Stimulated activated CD4-positive, alpha-beta T cell treated with anti-CD3 and anti-CD28 coated beads, TNF-alpha, amount 100 ng/mL, for 1 hour (primary cell): ENCODE measurements around the gene COL18A1.
"Not testable (repeated sequence)": the region's sequence is repeated elsewhere in the genome, so short reads cannot be mapped to it uniquely, and the experiment has no call there.

ENCODE experiments used
- DNase-seq, 3 donors: peaks; one replicate each; pipeline ENCODE4 v3.0.0-alpha.2; 2020; ENCODE audit warnings: low read depth in 3 of 3, low spot score in 1 of 3

Gene COL18A1

DNA sequence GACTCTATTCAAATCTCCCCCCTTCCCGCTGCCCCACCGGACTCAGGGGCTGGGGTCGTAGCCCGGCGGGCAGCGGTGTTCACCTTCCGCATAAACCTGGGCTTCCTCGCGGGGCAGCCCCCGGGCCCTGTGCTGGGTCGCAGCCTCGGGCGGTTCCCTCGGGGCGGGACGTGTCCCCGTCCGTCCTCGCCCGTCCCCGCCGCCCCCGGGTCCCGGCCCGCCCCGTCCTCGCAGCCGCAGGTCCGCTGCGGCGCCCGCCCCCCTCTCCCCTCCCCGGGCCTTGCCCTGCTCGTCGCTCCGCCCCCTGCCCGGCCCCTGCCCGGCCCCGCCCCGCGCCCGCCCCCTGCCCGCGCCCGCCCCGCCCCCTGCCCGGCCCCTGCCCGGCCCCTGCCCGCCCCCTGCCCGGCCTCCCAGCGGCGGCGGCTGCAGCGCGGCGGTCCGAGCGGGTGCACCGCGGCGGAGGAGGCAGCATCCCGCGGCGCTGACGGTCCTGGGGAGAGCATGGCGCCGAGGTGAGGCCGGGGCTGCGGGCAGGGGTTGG, at the start of gene COL18A1:
Gene COL18A1, plus strand, starts transcription at position 436 of the 541 bp plus-strand sequence. Its CDS starts 66 bp downstream, at position 502.
- peak in 2 of 3 donors; percentile 14 to 38 for DNase-seq

DNA sequence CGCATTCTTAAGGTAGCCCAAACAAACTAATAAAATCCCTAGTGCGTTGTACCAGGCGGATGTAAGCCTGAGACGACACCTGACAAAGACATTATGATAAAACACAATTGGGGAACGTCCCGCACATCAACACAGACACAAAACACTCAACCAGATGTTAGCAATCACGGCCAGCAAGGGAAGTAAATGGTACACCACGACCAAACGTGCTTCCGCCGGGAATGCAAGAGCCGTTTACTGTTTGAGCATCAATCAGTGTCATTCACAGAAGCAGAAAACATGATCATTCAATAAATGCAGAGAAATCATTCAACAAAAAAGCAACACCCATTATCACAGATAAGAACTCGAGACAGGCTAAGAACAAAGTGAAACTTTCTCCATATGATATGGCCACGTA, 49.4 kb upstream of the COL18A1 start:
- no peak for DNase-seq

DNA sequence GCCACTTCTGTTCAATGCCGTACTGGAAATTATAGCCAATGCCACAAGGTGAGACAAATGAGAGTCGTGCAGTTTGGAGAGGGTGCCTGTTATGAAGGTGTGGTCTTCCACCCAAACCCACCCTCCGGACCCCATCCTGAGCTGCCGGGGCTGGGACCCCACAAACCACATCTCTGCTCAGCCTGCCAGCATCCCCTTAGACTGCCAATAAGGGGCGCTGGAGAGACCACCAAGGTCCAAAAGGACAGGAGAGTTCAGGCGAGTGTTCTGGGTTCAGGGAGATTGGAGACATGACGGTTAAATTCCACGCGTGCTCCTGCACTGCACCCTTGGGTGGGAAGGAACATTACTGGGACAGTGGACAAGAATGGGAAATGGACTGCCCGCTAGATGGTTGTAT, 48.7 kb upstream of the COL18A1 start:
- no peak for DNase-seq

DNA sequence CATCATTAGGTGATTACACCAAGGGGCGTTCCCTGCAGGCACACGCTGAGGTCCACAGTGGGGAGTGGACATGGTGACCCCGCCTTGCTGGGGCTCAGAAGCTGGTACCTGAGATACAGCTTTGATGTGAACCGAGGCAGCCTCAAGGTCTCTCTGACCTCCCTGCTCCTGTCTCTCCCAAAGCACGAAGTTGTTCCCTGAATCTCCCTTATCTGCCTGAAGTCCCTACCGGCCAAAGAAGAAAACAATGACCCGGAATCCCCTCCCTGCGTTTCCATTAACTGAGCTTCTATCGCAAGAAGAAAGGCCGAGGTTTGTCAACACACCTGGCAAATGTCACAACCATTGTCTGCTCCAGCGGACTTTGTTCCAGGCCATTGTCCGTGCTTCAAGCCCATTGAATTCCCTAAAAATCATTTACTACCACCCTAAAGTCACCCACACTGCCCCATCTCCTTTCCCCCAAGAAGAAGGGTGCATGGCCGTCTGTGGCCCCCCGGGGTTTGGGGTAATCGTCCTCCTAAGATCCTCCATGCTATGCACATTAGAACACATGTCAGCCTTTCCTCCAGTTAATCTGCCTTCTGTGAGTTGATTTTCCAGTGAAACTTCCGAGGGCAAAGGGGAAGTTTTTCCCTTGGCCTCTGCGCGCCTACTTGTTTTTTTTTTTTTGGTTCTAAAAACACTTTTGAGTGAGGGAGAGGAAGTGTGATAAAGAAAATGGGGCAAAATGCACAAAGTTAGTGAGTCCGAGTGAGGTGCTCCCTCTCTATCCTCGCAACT, 48.1 kb upstream of the COL18A1 start:
- DNase-seq: no peak

DNA sequence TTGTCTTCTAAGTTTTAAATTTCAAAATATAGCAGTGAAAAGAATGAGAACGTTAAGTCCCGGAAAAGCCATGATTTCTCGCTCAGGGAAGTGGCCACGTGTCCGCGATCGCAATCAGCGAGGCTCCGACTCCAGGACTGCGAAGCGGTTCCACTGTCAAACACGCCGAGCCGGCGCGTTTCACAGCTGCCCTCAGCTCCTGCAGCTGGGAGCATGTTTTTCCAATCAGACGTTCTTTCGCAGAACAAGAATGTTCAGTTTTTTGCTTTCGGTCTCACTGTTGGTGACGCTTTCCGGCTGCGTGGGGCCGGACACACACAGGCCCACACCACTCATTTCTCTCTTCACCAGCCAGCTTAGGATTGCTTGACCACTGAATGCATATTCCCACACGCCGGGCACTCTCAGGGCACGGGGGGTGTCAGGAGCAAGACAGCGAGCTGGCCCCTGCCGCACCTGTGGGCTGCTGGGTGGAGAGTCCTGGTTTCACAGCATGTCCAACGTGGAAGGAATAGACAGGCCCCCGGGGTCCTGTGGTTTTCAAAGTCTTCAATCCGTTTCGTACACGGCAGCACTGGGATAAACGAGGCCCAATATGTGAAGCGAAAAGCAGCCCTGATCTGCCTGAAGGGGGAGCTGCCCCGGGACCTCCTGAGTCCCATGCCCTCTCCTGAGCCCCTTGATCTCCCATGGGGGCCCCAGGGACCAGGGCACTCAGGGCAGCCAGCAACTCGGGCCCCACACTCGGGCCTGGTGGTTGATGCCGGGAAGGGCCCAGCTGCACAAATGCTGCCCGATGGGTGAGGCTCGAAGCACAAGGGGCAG, 47.3 kb upstream of the COL18A1 start:
- no peak for DNase-seq

DNA sequence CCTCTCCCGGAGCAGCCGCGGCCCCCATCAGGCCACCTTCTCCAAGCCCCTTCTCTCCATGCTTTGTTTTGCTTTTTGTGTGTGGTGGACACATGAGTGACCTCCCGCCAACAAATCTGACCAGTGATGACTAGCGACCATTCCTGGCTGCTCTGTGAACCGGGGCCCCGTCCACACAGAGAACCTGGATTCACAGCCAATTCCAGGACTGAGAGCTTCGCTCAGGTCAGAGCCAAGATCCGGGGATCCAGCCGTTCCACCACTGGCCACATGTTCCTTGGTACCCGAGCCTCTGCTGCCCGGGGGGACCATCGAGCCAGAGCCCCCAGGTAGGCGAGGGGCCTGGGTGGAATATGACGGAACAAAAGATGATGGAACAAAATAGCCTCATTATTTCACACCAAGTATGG, 46.7 kb upstream of the COL18A1 start:
- no peak for DNase-seq

DNA sequence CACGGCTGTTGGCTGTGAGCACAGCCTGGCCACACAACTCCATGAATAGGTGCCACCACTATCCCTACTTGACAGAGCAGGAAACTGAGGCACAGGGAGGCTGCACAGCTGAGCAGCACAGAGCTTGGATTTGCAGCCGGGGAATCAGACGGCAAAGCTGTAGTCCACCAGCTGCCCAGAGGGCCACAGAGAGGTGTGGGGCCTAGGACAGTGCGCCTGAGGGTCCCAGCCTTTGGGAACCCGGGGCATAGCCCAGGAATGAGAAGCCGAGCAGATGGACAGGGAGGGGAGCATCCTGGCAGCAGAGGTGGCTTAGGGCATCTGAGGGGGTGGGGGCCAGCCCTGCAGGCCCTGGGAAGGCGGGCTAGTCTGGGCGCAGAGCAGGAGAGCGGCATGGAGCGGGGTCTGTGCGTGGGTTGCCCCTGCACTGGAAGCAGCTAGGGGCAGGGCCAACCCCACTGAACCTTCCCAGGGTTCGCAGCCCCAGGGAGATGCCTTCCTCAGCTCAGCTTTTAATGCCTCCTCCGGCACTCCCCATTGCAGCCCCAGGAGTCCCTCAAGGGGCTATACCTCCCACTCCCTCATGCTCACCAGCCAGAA, 46.2 kb upstream of the COL18A1 start:
- DNase-seq: no peak

DNA sequence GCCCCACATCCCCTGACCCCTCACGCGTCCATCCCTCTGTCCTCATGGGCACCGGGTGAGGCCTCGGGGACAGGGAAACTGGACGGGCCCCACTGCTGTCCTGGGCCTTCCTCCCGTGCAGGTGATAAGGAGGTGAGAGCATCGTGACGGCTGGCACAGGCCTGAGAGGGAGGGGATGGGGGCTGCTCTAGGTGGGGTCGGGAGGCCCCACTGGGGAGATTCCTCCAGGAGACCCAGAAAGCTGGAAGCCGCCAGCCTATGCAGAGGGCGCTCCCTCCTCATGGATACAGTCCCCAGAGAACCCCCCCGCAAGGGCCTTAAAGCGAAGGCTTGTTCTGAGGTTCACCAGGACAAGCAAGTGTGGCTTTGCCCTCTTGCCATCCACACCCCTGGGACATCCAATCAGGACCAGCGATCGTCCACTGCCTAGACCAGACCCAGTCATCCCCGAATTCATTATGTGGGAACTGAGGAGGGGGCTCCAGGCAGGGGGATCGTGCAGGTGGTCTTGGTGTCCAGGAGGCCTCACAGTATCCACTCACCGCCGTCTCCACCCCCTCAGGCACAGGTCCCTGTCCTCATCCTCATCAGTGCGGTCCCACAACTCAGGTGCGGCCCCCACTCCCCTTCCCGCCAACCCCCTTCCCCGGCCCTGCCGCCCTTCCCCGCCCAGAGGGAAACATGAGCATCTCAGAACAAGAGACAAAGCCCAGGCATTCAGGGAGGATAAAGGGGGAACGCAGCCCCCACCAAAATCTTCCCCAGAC, 45.3 kb upstream of the COL18A1 start:
- no peak for DNase-seq

DNA sequence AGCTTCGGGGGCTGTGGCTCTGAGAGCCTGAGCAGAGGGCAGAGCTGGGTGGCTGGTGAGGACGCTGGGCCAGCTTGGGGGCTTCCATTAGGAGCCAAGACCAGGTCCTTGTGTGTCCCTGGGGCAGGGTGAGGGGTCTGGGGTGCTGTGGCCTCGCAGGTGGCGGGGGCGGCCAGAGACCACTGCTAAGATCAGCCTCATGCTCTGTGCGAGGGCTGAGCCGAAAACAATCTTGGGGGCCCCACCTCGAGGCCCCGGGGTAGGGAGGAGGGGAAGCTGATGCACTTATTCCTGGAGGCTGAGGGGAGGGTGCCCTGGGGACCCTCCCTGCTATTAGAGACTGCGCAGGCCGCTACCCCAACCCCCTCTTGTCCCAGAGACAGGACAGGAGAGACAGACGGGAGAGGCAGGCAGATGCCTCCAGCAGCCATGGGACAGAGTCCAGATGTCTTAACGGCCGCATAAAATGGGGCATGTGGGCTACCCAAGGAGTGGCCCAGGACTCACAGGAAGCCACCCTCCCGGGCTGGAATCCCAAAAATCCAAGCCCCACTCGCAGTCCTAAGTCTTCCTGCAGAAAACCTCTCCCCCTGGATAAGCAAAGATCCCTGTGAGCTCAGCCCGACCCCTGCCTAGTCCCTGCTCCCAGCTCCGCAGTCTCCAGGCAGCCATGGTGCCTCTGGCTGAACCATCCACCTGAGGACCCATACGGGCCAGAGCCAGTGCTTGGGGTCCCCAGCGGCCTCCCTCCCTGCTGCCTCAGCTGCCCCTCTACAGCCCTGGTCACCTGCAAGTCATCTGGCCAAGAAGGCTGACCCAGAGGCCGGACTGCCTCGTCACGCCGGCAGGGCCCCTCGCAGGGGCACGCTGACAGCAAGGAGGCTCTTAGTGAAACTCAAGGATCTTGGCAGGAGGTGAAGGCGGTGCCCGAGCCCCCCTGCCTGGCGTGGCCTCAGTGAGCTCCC, 43.6 kb upstream of the COL18A1 start:
- DNase-seq: no peak

DNA sequence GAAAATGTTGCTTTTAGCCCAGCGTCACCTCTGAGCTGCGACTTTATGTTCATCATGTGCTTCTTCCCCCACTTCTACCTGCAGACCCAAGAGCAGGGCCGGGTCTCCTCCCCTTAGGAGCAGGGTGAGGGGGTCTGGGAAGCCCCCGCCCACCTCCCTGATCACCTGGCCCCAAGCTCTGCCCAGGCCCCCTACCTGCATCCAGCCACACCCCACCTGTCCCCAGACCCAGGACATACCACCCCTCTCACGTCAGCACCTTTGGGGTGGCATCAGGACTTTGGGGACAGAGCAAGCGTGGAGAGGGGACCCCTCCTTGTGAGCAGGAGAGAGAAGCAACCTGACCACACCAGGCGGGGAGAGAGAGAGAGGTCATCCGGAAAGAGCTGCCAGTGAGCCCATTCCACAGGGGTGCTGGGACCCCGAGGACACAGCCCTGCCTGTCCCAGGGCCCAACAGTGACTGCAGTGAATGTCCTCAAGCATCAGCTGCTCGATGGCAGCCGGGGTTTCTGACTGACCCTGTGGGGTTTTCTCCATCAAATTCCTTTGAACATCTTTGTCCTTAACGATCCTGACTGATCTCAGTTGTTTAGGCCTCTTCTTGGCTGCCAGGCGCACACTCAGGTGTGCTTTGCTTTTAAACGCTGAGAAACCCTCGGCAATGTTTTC, 42.8 kb upstream of the COL18A1 start:
- no peak for DNase-seq

DNA sequence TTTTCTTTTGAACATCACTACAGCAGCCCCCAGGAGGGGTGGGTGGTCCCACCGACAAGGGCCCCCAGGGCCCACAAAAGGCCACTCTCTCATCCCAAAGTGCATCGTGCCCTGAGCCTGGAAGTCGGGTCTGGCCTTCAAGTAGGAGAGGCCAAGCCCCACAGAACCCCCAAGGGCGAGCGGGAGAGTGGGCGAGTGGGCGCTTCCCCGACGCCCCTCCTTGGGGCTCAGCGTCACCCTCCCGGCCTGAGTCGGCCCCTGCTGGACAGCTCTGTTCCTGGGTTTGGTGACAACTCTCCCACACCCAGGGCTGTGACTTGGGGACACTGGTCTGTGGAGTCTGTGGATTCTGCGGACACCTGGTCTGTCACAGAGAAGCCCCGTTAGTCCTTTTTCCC, 42.2 kb upstream of the COL18A1 start:
- no peak for DNase-seq

DNA sequence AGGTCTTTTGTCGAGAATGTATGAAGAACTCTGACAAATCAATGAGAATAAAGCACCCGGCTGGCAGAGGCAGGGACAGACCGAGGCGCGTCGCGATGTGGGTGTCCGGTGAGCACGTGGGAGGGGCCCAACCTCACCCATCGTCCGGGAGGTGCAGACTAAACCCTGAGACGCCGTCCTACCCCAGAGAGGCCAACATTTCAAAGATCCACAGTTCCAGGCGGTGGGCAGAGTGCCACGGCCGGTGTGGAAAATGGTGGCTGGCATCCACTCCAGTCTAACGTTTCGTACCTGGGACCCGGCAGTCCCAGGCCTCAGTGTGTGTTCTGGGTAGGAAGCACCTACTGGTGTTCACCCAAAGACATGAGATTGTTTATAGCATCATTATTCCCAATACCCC, 41.7 kb upstream of the COL18A1 start:
- not testable (repeated sequence) for DNase-seq

DNA sequence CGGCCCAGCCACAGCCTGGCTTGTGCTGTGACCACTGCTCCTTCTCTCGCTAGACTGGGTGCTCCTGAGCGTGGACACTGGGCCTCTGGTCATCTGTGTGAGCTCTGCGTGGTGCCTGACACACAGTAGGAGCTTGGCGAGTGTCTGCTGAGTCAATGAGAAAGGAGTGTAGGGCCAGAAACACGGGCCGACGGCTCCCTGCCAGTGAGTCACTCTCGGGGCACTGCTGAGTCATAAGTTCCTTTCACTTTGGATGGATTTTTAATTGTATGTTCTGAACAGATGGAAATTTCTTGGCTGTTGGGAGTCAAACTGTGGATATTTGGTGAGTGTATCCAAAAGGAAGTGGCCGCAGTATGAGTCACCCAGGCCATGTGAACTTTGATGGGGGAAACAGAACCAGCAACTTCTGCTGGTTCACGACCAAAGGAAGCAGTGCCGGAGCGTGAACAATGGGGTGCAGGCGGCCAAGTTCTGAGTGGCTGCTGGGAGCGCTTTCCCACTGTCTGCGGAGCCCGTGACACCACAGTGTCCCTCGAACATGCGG, 41.0 kb upstream of the COL18A1 start:
- peak in 1 of 3 donors; percentile 8 for DNase-seq

DNA sequence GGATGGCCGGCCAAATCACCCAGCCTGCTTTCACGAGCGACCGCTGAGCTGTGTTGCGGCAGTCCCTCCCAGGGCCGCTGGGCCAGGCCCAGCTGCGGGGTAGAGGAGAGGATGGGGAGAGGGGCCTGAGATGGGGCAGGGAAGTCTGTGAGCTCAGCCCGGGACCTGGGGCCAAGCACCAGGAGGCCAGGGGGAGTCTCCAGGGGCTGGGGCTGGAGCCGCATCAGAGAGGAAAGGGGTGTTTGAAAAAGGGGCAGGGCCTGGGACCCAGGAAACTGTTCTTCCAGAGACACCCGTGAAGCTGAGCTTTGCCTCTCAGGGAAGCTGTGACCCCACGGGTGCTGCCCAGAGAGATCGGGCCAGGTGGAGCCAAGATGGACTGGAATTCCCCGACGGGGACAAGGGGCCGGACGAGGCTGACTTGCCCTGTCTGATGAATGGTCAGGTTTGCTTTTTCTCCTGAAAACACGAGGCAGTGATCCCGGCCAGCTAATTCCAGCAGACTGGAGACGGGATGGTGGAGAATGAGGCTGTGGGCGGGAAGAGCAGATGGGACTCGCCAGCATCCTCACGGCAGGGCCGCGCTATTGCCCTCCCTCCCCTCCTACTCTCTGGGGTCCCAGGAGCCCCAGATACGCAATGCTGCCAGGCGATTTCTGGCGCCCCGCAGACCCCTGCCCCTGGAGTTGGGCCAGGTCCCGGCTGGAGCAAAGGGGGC, 40.3 kb upstream of the COL18A1 start:
- no peak for DNase-seq

DNA sequence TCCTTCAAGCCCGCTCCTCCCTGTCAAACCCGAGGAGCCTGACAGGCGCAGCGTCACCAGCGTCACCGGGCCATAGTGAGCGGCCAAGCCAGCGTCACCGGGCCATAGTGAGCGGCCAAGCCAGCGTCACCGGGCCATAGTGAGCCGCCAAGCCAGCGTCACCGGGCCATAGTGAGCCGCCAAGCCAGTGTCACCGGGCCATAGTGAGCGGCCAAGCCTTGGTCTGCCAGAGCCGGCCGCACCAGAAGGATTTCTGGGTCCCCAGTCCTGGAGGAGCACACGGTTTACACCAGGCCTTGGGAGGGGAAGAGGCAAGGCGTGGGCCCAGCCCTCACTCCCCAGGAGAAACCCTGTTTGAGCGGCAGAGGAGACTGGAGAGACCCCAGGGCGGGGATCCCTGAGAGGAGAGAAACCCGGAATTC, 39.8 kb upstream of the COL18A1 start:
- DNase-seq: no peak

DNA sequence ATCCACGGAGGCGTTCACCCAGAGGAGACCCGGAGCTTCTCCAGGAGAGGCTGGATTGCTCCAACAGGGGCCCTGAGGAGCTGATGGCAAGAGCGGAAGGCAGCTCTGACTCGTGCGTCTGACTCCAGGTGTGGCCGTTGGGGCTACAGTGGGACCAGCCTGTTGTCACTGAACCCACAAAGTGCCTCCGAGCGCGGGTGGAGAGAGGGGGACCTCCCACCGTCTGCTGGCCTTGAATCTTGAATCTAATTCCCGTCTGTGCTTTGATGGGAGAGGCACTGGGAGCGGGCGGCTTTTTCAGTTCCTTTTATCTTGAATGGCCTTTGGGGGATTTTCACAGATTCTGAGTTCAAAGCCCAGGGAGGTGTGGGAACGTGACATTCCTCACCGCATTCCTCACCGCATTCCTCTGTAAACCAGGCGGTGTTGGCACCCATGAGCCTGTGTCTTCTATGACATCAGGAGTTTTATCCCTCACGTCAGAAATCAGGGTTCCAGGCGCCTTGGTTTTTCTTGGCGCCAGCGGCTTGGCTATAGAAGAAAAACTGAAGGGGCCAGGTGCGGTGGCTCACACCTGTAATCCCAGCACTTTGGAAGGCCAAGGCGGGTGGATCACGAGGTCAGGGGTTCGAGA, 39.2 kb upstream of the COL18A1 start:
- no peak for DNase-seq

DNA sequence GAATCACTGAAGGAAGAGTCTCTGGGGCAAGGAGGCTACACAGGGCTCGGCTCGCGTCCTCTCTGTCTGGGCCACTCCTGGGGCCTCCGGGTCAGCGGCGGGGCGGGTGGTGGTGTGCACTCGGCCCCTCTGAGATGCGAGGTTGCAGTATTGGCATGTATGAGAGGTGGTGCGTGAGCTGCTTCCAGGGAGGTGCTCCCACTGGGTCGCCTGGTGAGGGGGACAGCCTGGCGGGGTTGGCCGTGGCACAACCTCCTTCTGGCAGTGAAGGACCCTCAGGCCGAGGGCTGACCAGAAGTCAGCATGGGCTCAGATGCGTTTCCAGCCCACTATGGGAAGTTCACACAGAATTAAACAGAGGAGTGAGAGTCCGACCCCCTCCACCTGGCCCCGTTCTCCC, 38.5 kb upstream of the COL18A1 start:
- no peak for DNase-seq

DNA sequence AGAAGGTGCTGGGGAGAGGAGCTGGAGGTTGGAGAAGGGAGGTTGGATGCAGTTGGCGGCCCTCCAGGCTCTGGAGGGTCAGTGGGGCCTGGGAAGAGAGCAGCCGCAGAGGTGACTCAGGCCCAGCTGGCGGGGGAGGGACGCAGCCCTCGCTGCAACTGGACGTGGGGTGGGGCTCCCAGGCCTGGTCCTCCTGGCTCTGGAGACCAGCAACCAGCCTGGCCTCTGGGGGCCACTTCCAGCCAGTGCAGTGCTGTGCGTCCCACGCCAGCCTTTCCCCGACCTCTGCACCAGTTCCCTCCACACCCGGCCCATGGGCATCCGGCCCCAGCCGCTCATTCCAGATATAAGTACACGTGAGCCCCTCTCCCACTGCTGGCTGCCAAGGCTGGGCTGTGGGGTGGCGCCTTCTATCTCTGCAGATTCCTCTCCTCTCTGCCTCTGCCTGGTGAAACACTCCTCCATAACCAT, 38.0 kb upstream of the COL18A1 start:
- DNase-seq: no peak
